Measurements from ENCODE around the gene ATP1B3. TPM values are rescaled to one million over a fixed set of nuclear protein-coding genes. Genes with fewer than 3 reads are reported as not detected.
"Not testable (repeated sequence)": the region's sequence is repeated elsewhere in the genome, so short reads cannot be mapped to it uniquely, and the experiment has no call there.

Gene ATP1B3
- total RNA-seq, 3 donors from 2014 or later = 219 to 266 (median 227) TPM

GRCh38 chr3:141905129-141905528, 28.7 kb downstream of the ATP1B3 start:
- H3K27me3 Mint-ChIP-seq (ENCODE audit: low read depth) = no peaks in the 10 kb centered on the region
- no peak for DNase-seq
- H3K36me3 Mint-ChIP-seq (ENCODE audit: insufficient read depth) = peaks cover 44% of the 10 kb centered on the region
- no peak overlapping the region for H3K4me3 Mint-ChIP-seq
- ATAC-seq = peak in 1 of 2 donors; percentile 28
- peaks cover 22% of the 10 kb centered on the region for H3K4me1 Mint-ChIP-seq (ENCODE audit: low read depth)
- H3K9me3 Mint-ChIP-seq = no peaks in the 10 kb centered on the region

- Mint-ChIP-seq H3K9me3 (peaks cover 5% of the 10 kb centered on the region), H3K4me1 (ENCODE audit: low read depth) (peaks cover 14% of the 10 kb centered on the region), H3K4me3 (no peak overlapping the region), H3K27me3 (ENCODE audit: low read depth) (no peaks in the 10 kb centered on the region), H3K36me3 (ENCODE audit: insufficient read depth) (peaks cover 54% of the 10 kb centered on the region)
- DNase-seq = no peak
- no peak for ATAC-seq
These were observed 33.0 kb downstream of the ATP1B3 start for GRCh38 chr3:141909408-141909807.

- not testable (repeated sequence) for H3K9me3 Mint-ChIP-seq; DNase-seq; H3K4me3 Mint-ChIP-seq; ATAC-seq; H3K27me3 Mint-ChIP-seq (ENCODE audit: low read depth)
- peaks cover 55% of the 10 kb centered on the region for H3K36me3 Mint-ChIP-seq (ENCODE audit: insufficient read depth)
- peaks cover 11% of the 10 kb centered on the region for H3K4me1 Mint-ChIP-seq (ENCODE audit: low read depth)
These were observed 33.5 kb downstream of the ATP1B3 start for GRCh38 chr3:141909986-141910385.

GRCh38 chr3:141913150-141913811, 36.8 kb downstream of the ATP1B3 start:
- Mint-ChIP-seq H3K36me3 (ENCODE audit: insufficient read depth) (peaks cover 56% of the 10 kb centered on the region), H3K27me3 (ENCODE audit: low read depth) (no peaks in the 10 kb centered on the region), H3K9me3 (peaks cover 5% of the 10 kb centered on the region), H3K4me3 (no peak overlapping the region), H3K4me1 (ENCODE audit: low read depth) (peaks cover 6% of the 10 kb centered on the region)
- DNase-seq (peak; percentile 27), ATAC-seq (peak; percentile 70 to 87)

- H3K36me3 Mint-ChIP-seq (ENCODE audit: insufficient read depth) = peaks cover 45% of the 10 kb centered on the region
- no peak overlapping the region for H3K4me3 Mint-ChIP-seq
- H3K9me3 Mint-ChIP-seq = peaks cover 5% of the 10 kb centered on the region
- H3K27me3 Mint-ChIP-seq (ENCODE audit: low read depth) = no peaks in the 10 kb centered on the region
- no peak for DNase-seq
- no peak for ATAC-seq
- H3K4me1 Mint-ChIP-seq (ENCODE audit: low read depth) = peaks cover 6% of the 10 kb centered on the region
These were observed 37.9 kb downstream of the ATP1B3 start for GRCh38 chr3:141914311-141914710.

- Mint-ChIP-seq H3K4me1 (ENCODE audit: low read depth) (peaks cover 5% of the 10 kb centered on the region), H3K4me3 (no peak overlapping the region)
- no peak for ATAC-seq
These were observed 38.6 kb downstream of the ATP1B3 start for GRCh38 chr3:141915016-141915415.

GRCh38 chr3:141915766-141916165, 39.3 kb downstream of the ATP1B3 start:
- Mint-ChIP-seq H3K4me3 (no peak overlapping the region), H3K36me3 (ENCODE audit: insufficient read depth) (peaks cover 40% of the 10 kb centered on the region), H3K27me3 (ENCODE audit: low read depth) (no peaks in the 10 kb centered on the region), H3K4me1 (ENCODE audit: low read depth) (peaks cover 5% of the 10 kb centered on the region), H3K9me3 (peaks cover 5% of the 10 kb centered on the region)
- no peak for DNase-seq
- ATAC-seq = no peak

More at GRCh38 chr3:141915016-141915415, 38.6 kb downstream of the ATP1B3 start:
- H3K9me3 Mint-ChIP-seq = peaks cover 5% of the 10 kb centered on the region
- peaks cover 42% of the 10 kb centered on the region for H3K36me3 Mint-ChIP-seq (ENCODE audit: insufficient read depth)
- H3K27me3 Mint-ChIP-seq (ENCODE audit: low read depth) = no peaks in the 10 kb centered on the region
- no peak for DNase-seq

GRCh38 chr3:141920701-141921100, 44.3 kb downstream of the ATP1B3 start:
- peaks cover 27% of the 10 kb centered on the region for H3K36me3 Mint-ChIP-seq (ENCODE audit: insufficient read depth)
- H3K4me1 Mint-ChIP-seq (ENCODE audit: low read depth) = no peaks in the 10 kb centered on the region
- ATAC-seq = no peak
- no peaks in the 10 kb centered on the region for H3K27me3 Mint-ChIP-seq (ENCODE audit: low read depth)
- H3K4me3 Mint-ChIP-seq = no peak overlapping the region
- H3K9me3 Mint-ChIP-seq = no peaks in the 10 kb centered on the region
- no peak for DNase-seq

- ATAC-seq (no peak), DNase-seq (no peak)
- no peak overlapping the region for H3K4me3 Mint-ChIP-seq
- no peaks in the 10 kb centered on the region for H3K9me3 Mint-ChIP-seq
- H3K27me3 Mint-ChIP-seq (ENCODE audit: low read depth) = no peaks in the 10 kb centered on the region
- H3K4me1 Mint-ChIP-seq (ENCODE audit: low read depth) = no peaks in the 10 kb centered on the region
- H3K36me3 Mint-ChIP-seq (ENCODE audit: insufficient read depth) = peaks cover 26% of the 10 kb centered on the region
These were observed 44.9 kb downstream of the ATP1B3 start for GRCh38 chr3:141921316-141921715.

GRCh38 chr3:141925677-141926076, 49.2 kb downstream of the ATP1B3 start:
- not testable (repeated sequence) for H3K4me1 Mint-ChIP-seq (ENCODE audit: low read depth); H3K4me3 Mint-ChIP-seq; H3K9me3 Mint-ChIP-seq; ATAC-seq; DNase-seq; H3K27me3 Mint-ChIP-seq (ENCODE audit: low read depth)
- peaks cover 38% of the 10 kb centered on the region for H3K36me3 Mint-ChIP-seq (ENCODE audit: insufficient read depth)

- H3K27me3 Mint-ChIP-seq (ENCODE audit: low read depth) = no peaks in the 10 kb centered on the region
- H3K4me1 Mint-ChIP-seq (ENCODE audit: low read depth) = no peaks in the 10 kb centered on the region
- no peak overlapping the region for H3K4me3 Mint-ChIP-seq
- DNase-seq (no peak), ATAC-seq (no peak)
- H3K9me3 Mint-ChIP-seq = no peaks in the 10 kb centered on the region
- peaks cover 35% of the 10 kb centered on the region for H3K36me3 Mint-ChIP-seq (ENCODE audit: insufficient read depth)
These were observed 50.5 kb downstream of the ATP1B3 start for GRCh38 chr3:141926929-141927328.

- ATAC-seq (no peak), DNase-seq (no peak)
- Mint-ChIP-seq H3K9me3 (no peaks in the 10 kb centered on the region), H3K36me3 (ENCODE audit: insufficient read depth) (peaks cover 30% of the 10 kb centered on the region), H3K27me3 (ENCODE audit: low read depth) (no peaks in the 10 kb centered on the region), H3K4me3 (no peak overlapping the region), H3K4me1 (ENCODE audit: low read depth) (no peaks in the 10 kb centered on the region)
These were observed 52.3 kb downstream of the ATP1B3 start for GRCh38 chr3:141928631-141929270.

GRCh38 chr3:141929341-141929995, 53.0 kb downstream of the ATP1B3 start:
- Mint-ChIP-seq H3K27me3 (ENCODE audit: low read depth) (no peaks in the 10 kb centered on the region), H3K9me3 (no peaks in the 10 kb centered on the region), H3K4me1 (ENCODE audit: low read depth) (no peaks in the 10 kb centered on the region), H3K4me3 (no peak overlapping the region), H3K36me3 (ENCODE audit: insufficient read depth) (peaks cover 27% of the 10 kb centered on the region)
- ATAC-seq (no peak), DNase-seq (no peak)

- ATAC-seq = no peak
- DNase-seq = no peak
- H3K36me3 Mint-ChIP-seq (ENCODE audit: insufficient read depth) = peaks cover 22% of the 10 kb centered on the region
- no peak overlapping the region for H3K4me3 Mint-ChIP-seq
- H3K27me3 Mint-ChIP-seq (ENCODE audit: low read depth) = no peaks in the 10 kb centered on the region
- H3K9me3 Mint-ChIP-seq = no peaks in the 10 kb centered on the region
- H3K4me1 Mint-ChIP-seq (ENCODE audit: low read depth) = no peaks in the 10 kb centered on the region
These were observed 54.4 kb downstream of the ATP1B3 start for GRCh38 chr3:141930801-141931200.
